DOHH2 (cell line): Measurements from ENCODE around the gene EPHA2.

ENCODE experiments used
- EZH2phosphoT487 ChIP-seq: fragments of 200-600 bp; sonication (generic); IDR thresholded peaks from 2 replicates; pipeline ENCODE4 v1.6.1; 2017; ENCODE audit warnings: borderline replicate concordance, mild to moderate bottlenecking, antibody characterized with exemption, low read length, moderate library complexity, mixed read lengths
- TF ChIP-seq, protein P1 (sequence below): fragments of 200-600 bp; sonication (generic); IDR thresholded peaks from one replicate; pipeline ENCODE4 v1.5.1; 2014; ENCODE audit warnings: antibody characterized with exemption, mild to moderate bottlenecking, low read depth, low read length; ENCODE audit not compliant: poor library complexity, severe bottlenecking

DNA sequence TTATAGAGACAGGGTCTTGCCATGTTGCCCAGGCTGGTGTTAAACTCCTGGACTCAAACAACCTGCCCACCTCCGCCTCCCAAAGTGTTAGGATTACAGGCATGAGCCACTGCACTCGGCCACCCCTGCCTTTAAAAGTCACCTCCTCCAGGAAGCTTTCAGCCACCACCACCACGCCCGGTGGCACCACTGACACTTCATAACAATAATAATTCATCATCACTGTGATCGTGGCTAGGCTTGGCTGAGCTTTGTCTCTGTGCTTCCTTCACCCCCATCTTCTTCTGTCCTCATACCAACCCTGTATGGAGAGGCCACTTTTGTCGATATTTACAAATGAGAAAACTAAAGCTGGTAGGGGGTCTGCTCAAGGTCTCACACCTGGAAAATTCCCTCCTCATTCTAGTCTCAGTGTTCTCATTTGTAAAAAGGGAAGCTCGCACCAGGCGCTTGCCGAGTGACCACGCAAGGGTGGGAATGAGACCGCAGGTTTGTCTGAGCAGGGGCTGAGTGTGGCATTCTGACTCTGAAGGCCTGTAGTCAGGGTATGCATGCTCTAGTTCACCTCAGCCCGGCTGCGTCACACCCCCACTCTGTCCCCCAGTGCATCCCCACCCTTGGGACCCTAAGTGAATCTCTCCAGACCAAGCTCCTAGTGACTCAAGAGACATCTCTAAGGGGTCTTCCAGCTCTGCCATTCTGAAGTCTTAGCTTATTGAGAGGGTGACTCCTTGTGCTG, 12.9 kb upstream of the EPHA2 start:
- TF ChIP-seq, protein P1, sequence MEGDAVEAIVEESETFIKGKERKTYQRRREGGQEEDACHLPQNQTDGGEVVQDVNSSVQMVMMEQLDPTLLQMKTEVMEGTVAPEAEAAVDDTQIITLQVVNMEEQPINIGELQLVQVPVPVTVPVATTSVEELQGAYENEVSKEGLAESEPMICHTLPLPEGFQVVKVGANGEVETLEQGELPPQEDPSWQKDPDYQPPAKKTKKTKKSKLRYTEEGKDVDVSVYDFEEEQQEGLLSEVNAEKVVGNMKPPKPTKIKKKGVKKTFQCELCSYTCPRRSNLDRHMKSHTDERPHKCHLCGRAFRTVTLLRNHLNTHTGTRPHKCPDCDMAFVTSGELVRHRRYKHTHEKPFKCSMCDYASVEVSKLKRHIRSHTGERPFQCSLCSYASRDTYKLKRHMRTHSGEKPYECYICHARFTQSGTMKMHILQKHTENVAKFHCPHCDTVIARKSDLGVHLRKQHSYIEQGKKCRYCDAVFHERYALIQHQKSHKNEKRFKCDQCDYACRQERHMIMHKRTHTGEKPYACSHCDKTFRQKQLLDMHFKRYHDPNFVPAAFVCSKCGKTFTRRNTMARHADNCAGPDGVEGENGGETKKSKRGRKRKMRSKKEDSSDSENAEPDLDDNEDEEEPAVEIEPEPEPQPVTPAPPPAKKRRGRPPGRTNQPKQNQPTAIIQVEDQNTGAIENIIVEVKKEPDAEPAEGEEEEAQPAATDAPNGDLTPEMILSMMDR: no peak
- no peak for TF ChIP-seq EZH2phosphoT487
